HepG2 (cell line): ENCODE results near the gene KRT15. TPM values are rescaled to one million over a fixed set of nuclear protein-coding genes. Genes with fewer than 3 reads are reported as not detected.

Source experiments
- ATAC-seq: fragments of 200-7000 bp; cut with Tn5 transposase; 3 replicates; pipeline ENCODE4 v1.9.1; 2020; ENCODE audit warnings: mild to moderate bottlenecking, moderate library complexity
- BruUV-seq: library from RNA; stranded (reverse); fragments of 400-500 nt; replicated peaks from 2 replicates; lab custom pipeline; 2021; lab: Mats Ljungman, UMichigan
- CTCF ChIA-PET: fragments of 300-600 bp; formaldehyde crosslinking; extraction: SDS; loops from one replicate; lab custom pipeline; 2021; ENCODE audit warnings: low total read pairs, inconsistent platforms, low intra/inter-chr PET ratio; lab: Yijun Ruan, JAX
- POLR2A ChIA-PET: fragments of 350-600 bp; sonication (Branson Sonifier 250); formaldehyde crosslinking; loops from one replicate; lab custom pipeline; 2020; ENCODE audit warnings: antibody characterized with exemption, inconsistent platforms; lab: Yijun Ruan, JAX
- DNase-seq: peaks from one replicate; pipeline ENCODE4 v3.0.0-alpha.2; 2015; ENCODE audit warnings: low spot score
- FAIRE-seq: peaks from 3 replicates; lab custom pipeline; 2011; peaks lifted over from hg19 to GRCh38; lab: Jason Lieb, UNC
- H2AFZ ChIP-seq: one replicate; pipeline ENCODE4 v1.6.1; 2011; ENCODE audit warnings: low read length, inconsistent platforms
- H3K27ac ChIP-seq: fragments of 300-600 bp; 3 replicates; pipeline ENCODE4 v1.8.0; 2011; ENCODE audit warnings: mixed run types, mild to moderate bottlenecking, mixed read lengths, low read length, inconsistent platforms; ENCODE audit not compliant: insufficient read depth; ENCODE audit errors: extremely low read length
- H3K27me3 ChIP-seq, 2 experiments: fragments of 200-600 bp in 1 of 2; 2 replicates in 1 of 2; 3 replicates in 1 of 2; pipeline versions ENCODE4 v1.6.0 to v1.8.0; 2011; ENCODE audit warnings: low read length in 2 of 2, mild to moderate bottlenecking in 2 of 2, moderate library complexity in 2 of 2, inconsistent platforms in 1 of 2; ENCODE audit not compliant: insufficient read depth in 2 of 2, control insufficient read depth in 1 of 2
- H3K36me3 ChIP-seq, 2 experiments: fragments of 200-600 bp in 1 of 2; replicated peaks in 1 of 2; 2 replicates in 1 of 2; 3 replicates in 1 of 2; pipeline versions ENCODE4 v1.5.1 to v1.8.0; 2011; ENCODE audit warnings: low read length in 2 of 2, inconsistent platforms in 1 of 2; ENCODE audit not compliant: insufficient read depth in 2 of 2, control insufficient read depth in 1 of 2
- H3K4me1 ChIP-seq: 2 replicates; pipeline ENCODE4 v1.5.1; 2012; ENCODE audit warnings: low read length, inconsistent platforms; ENCODE audit not compliant: insufficient read depth
- H3K4me2 ChIP-seq: 2 replicates; pipeline ENCODE4 v1.6.0; 2011; ENCODE audit warnings: low read depth, low read length, inconsistent platforms
- H3K4me3 ChIP-seq, 3 experiments: fragments of 200-600 bp in 1 of 3; sonication (generic), shearing (Covaris generic) in 1 of 3; replicated peaks in 1 of 3; 2 replicates each; pipeline ENCODE4 v1.5.1; 2011 to 2016; ENCODE audit warnings: low read length in 3 of 3, inconsistent platforms in 2 of 3, low read depth in 2 of 3, mild to moderate bottlenecking in 2 of 3, control low read depth in 1 of 3, mixed read lengths in 1 of 3; ENCODE audit not compliant: insufficient read depth in 1 of 3
- H3K79me2 ChIP-seq: one replicate; pipeline ENCODE4 v1.6.1; 2011; ENCODE audit warnings: low read length, inconsistent platforms; ENCODE audit not compliant: insufficient read depth
- H3K9ac ChIP-seq: 2 replicates; pipeline ENCODE4 v1.6.0; 2011; ENCODE audit warnings: mild to moderate bottlenecking, low read depth, low read length, inconsistent platforms; ENCODE audit not compliant: insufficient read depth
- H3K9me3 ChIP-seq: 2 replicates; pipeline ENCODE4 v1.5.1; 2012; ENCODE audit warnings: mild to moderate bottlenecking, low read length
- H4K20me1 ChIP-seq: 2 replicates; pipeline ENCODE4 v1.6.0; 2011; ENCODE audit warnings: inconsistent platforms, mild to moderate bottlenecking, low read length, moderate library complexity; ENCODE audit not compliant: insufficient read depth
- FOXA1 ChIP-seq, 2 experiments: fragments of 450-650 bp in 1 of 2; sonication (generic) in 1 of 2; formaldehyde crosslinking in 1 of 2; IDR thresholded peaks; 2 replicates each; pipeline versions ENCODE4 v1.4.0 to v1.6.1; 2016 to 2020; ENCODE audit warnings: missing genetic modification reagents in 1 of 2
- MXD4 ChIP-seq: IDR thresholded peaks from 2 replicates; pipeline ENCODE4 v1.6.1; 2016; ENCODE audit warnings: mild to moderate bottlenecking, missing biosample characterization, missing genetic modification reagents
- SOX13 ChIP-seq, 3 experiments: fragments of 450-650 bp in 1 of 3; sonication (generic) in 1 of 3; formaldehyde crosslinking in 1 of 3; IDR thresholded peaks in 2 of 3; conservative IDR thresholded peaks in 1 of 3; 2 replicates each; pipeline versions ENCODE4 v1.5.0 to v1.6.1; 2016 to 2020; ENCODE audit warnings: antibody characterized with exemption in 1 of 3, mild to moderate bottlenecking in 1 of 3, missing compliant biosample characterization in 1 of 3, missing genetic modification reagents in 1 of 3, moderate library complexity in 1 of 3
- THAP11 ChIP-seq: IDR thresholded peaks from 2 replicates; pipeline ENCODE4 v1.6.1; 2016; ENCODE audit warnings: missing biosample characterization, missing genetic modification reagents
- ZNF883 ChIP-seq: sonication (generic); formaldehyde crosslinking; IDR thresholded peaks from 2 replicates; pipeline ENCODE4 v1.5.1; 2020; ENCODE audit warnings: mild to moderate bottlenecking, missing genetic modification reagents; ENCODE audit errors: not compliant biosample characterization
- WGBS: methylation state at CpG from one replicate; pipeline ENCODE4 v1.1.6; 2017; ENCODE audit warnings: low lambda C conversion rate; 5-methylcytosine and 5-hydroxymethylcytosine counted together
- in situ Hi-C: cut with HindIII; loops from 2 replicates; pipeline ENCODE4 v1.10.0; 2017; ENCODE audit warnings: low pct_unique_long_range_greater_than_20kb; ENCODE audit not compliant: extremely low pct_ligation_motif_present
- intact Hi-C: fragments of 100-400 bp; cut with micrococcal nuclease; formaldehyde crosslinking; loops from one replicate; pipeline ENCODE4 v1.10.0; 2022; ENCODE audit not compliant: unreplicated experiment
- polyA plus RNA-seq, 8 experiments: library from polyadenylated mRNA; depleted of rRNA in 3 of 8; stranded (reverse) in 7 of 8; unstranded in 1 of 8; fragments of >200 nt; fragmentation: Illumina TruSeq in 4 of 8; extraction: Trizol in 4 of 8; gene quantifications; 2 replicates each; pipeline versions ENCODE4 v1.2.1 to v1.2.3, GENCODE V29; 2011 to 2016; ENCODE audit warnings: low read depth in 4 of 8, missing spikeins in 1 of 8, mixed read lengths in 1 of 8; ENCODE audit not compliant: insufficient read depth in 1 of 8
- total RNA-seq, 5 experiments: library from RNA; depleted of rRNA; stranded (reverse); fragments of >200 nt; fragmentation: Illumina TruSeq; extraction: Trizol; gene quantifications; 2 replicates each; pipeline ENCODE4 v1.2.3, GENCODE V29; 2016; ENCODE audit warnings: low read depth in 1 of 5
- TF ChIP-seq, protein P1 (sequence below): fragments of 450-650 bp; IDR thresholded peaks from 2 replicates; pipeline ENCODE4 v1.6.1; 2016
- TF ChIP-seq, protein P2 (sequence below): sonication (generic); formaldehyde crosslinking; conservative IDR thresholded peaks from 2 replicates; pipeline ENCODE4 v1.4.0; 2020; ENCODE audit warnings: missing genetic modification reagents
- TF ChIP-seq, protein P3 (sequence below): sonication (generic); formaldehyde crosslinking; IDR thresholded peaks from 2 replicates; pipeline ENCODE4 v1.4.0; 2020; ENCODE audit warnings: missing genetic modification reagents

Gene KRT15
- total and polyA plus RNA-seq, 2 of the 13 experiments (the other 11 are each of a cell fraction or from before 2014, with no cell fraction given), result 0.46 to 0.63 TPM

DNA sequence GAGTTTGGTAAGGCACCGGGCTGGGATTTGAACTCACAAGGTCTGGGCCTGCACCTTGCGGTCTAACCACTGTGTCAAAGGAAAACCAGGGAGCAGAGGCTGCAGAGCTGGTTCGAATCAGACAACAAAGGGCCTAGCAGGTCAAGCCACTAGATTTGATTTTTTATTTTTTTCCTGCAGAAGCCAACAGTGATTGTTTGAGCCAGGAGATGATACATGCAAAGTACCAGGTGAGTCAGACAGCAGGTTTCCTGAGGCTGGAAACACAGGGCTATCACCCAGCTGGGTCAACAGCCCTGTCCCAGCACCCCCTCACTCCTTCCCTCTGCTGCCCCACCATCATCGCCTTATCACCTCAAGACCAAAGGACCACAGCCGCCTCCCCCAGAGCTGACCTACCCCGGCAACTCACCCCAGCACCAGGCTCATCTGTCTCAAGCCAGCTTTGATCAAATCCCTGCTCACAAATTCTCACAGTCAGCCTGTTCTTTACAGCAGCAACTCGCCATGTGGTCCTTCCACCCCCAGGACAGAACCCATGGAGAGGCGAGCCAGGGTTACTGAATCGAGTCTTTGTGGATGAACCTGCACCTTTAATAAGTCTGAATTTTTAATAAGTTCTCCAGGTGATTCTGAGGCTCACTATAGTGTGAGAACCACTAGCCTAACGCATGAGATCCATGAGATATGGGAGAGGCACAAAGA is 22.4 kb upstream of the KRT15 start:
- no peak for ATAC-seq
- in situ Hi-C loops, result no loop called here
- no peak for FAIRE-seq

DNA sequence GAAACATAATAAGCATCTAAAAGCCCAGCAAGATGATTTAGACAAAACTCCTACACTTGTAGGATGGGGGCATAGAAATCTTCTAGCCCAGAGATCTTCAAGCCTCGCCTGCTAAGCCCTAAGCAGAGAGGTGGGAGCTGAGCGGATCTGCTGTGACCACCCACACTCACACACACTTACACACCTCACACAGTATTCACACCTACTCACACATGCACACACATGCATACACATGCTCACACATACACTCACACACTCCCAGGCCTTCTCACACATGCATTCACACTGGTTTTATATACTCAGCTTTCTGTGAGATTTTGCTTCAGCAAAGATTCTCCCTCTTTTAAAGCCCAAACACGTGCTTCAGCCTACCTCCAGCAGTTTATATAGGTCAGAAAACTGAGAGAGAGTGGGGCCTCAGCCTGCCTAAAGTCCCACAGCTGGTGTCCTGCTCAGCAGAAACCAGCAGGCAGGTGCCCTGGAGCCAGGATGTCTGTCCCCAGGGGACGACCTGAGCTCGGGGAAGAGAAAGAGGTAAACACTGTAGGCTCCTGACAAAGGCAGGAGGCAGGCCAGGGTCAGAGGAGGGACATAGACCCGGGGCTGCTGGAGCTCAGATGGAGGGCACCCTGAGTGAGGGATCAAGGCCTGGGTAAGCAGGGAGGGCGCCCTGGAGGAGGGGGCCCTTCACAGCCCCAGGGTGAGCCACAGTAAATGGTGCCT is 21.4 kb upstream of the KRT15 start:
- Histone ChIP-seq H3K27ac (no peak overlapping the region), H4K20me1 (no peaks in the 10 kb centered on the region), H3K36me3 (no peaks in the 10 kb centered on the region), H3K79me2 (no peaks in the 10 kb centered on the region), H3K9ac (no peak overlapping the region), H3K27me3 (peaks cover 2 to 12% of the 10 kb centered on the region in 2 experiments; a peak in 1 of 5 replicates), H2AFZ (no peak overlapping the region), H3K4me2 (peak overlapping the region; percentile 16; the same call in 1 of the 2 replicates), H3K9me3 (no peaks in the 10 kb centered on the region), H3K4me1 (peaks cover 76% of the 10 kb centered on the region), H3K4me3 (no peak overlapping the region)
- DNase-seq (peak; percentile 79), ATAC-seq (peak; percentile 50), FAIRE-seq (no peak)
- in situ Hi-C loops (no loop called here), intact Hi-C loops (loop anchor here (10.0 kb wide), 1 partner anchor 125 kb away; no protein-coding TSS in a partner anchor)
- ChIA-PET POLR2A (interaction anchor here (1.7 kb wide), 1 partner anchor 12 kb away, joined by 6 read pairs; the partner anchor contains the start of gene KRT19), CTCF (no interaction called here)
- 19% methylated on average over 7 of the region's 7 CpGs for WGBS
- no TSS peak for BruUV-seq
- TF ChIP-seq, protein P1, sequence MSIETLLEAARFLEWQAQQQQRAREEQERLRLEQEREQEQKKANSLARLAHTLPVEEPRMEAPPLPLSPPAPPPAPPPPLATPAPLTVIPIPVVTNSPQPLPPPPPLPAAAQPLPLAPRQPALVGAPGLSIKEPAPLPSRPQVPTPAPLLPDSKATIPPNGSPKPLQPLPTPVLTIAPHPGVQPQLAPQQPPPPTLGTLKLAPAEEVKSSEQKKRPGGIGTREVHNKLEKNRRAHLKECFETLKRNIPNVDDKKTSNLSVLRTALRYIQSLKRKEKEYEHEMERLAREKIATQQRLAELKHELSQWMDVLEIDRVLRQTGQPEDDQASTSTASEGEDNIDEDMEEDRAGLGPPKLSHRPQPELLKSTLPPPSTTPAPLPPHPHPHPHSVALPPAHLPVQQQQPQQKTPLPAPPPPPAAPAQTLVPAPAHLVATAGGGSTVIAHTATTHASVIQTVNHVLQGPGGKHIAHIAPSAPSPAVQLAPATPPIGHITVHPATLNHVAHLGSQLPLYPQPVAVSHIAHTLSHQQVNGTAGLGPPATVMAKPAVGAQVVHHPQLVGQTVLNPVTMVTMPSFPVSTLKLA, result peak; percentile 35; the same call in 1 of the 2 replicates
- no peak for TF ChIP-seq SOX13 (IDR thresholded peaks at IDR 0.05)
- no peak for TF ChIP-seq SOX13 (CRISPR knock-in tag; conservative IDR thresholded peaks at IDR 0.05 in 1 of 2, IDR thresholded peaks at IDR 0.05 in 1 of 2)
- peak; percentile 28 for TF ChIP-seq ZNF883 (CRISPR knock-in tag)
- TF ChIP-seq, protein P2, sequence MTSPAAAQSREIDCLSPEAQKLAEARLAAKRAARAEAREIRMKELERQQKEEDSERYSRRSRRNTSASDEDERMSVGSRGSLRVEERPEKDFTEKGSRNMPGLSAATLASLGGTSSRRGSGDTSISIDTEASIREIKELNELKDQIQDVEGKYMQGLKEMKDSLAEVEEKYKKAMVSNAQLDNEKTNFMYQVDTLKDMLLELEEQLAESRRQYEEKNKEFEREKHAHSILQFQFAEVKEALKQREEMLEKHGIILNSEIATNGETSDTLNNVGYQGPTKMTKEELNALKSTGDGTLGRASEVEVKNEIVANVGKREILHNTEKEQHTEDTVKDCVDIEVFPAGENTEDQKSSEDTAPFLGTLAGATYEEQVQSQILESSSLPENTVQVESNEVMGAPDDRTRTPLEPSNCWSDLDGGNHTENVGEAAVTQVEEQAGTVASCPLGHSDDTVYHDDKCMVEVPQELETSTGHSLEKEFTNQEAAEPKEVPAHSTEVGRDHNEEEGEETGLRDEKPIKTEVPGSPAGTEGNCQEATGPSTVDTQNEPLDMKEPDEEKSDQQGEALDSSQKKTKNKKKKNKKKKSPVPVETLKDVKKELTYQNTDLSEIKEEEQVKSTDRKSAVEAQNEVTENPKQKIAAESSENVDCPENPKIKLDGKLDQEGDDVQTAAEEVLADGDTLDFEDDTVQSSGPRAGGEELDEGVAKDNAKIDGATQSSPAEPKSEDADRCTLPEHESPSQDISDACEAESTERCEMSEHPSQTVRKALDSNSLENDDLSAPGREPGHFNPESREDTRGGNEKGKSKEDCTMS (CRISPR knock-in tag), result no peak

More for the DNA sequence above, 22.4 kb upstream of the KRT15 start:
- Histone ChIP-seq H3K27me3 (peaks cover 2 to 12% of the 10 kb centered on the region in 2 experiments; a peak in 1 of 5 replicates), H3K9me3 (no peaks in the 10 kb centered on the region), H4K20me1 (no peaks in the 10 kb centered on the region), H3K9ac (no peak overlapping the region), H3K36me3 (no peaks in the 10 kb centered on the region), H3K27ac (no peak overlapping the region), H3K79me2 (no peaks in the 10 kb centered on the region), H3K4me2 (no peak overlapping the region), H3K4me1 (peaks cover 70% of the 10 kb centered on the region), H2AFZ (no peak overlapping the region), H3K4me3 (no peak overlapping the region)
- TF ChIP-seq MXD4 (CRISPR knock-in tag) (no peak), THAP11 (CRISPR knock-in tag) (no peak), FOXA1 (IDR thresholded peaks at IDR 0.05) (no peak), FOXA1 (CRISPR knock-in tag; IDR thresholded peaks at IDR 0.05) (peak; percentile 23; the same call in 1 of the 2 replicates)
- TF ChIP-seq, protein P3, sequence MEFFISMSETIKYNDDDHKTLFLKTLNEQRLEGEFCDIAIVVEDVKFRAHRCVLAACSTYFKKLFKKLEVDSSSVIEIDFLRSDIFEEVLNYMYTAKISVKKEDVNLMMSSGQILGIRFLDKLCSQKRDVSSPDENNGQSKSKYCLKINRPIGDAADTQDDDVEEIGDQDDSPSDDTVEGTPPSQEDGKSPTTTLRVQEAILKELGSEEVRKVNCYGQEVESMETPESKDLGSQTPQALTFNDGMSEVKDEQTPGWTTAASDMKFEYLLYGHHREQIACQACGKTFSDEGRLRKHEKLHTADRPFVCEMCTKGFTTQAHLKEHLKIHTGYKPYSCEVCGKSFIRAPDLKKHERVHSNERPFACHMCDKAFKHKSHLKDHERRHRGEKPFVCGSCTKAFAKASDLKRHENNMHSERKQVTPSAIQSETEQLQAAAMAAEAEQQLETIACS (CRISPR knock-in tag), result no peak
- intact Hi-C loops, result no loop called here
- CTCF ChIA-PET, result no interaction called here
- no TSS peak for BruUV-seq
- 38% methylated on average over 10 of the region's 10 CpGs for WGBS
- no peak for DNase-seq
- POLR2A ChIA-PET, result interaction anchor here (1.6 to 1.7 kb wide), 2 partner anchors 13 kb away, joined by 5 to 6 read pairs; partner anchors contain the start of gene KRT19
